ENCODE data around the gene ZNF500. TPM values are rescaled to one million over a fixed set of nuclear protein-coding genes. Genes with fewer than 3 reads are reported as not detected.

Gene ZNF500
- total RNA-seq, 2 experiments from 2014 or later: 10.9 to 12.8 TPM

- Mint-ChIP-seq H3K4me1 (ENCODE audit: low read depth) (no peaks in the 10 kb centered on the region), H3K27me3 (no peaks in the 10 kb centered on the region), H3K27ac (no peak overlapping the region), H3K9me3 (no peaks in the 10 kb centered on the region), H3K4me3 (no peak overlapping the region), H3K36me3 (ENCODE audit: low read depth) (no peaks in the 10 kb centered on the region)
- no peak for DNase-seq
- no peak for TF ChIP-seq CTCF (IDR thresholded peaks at IDR 0.05)
- POLR2A ChIA-PET: no interaction called here
- intact Hi-C loops (cut with micrococcal nuclease): no loop called here
- CTCF ChIA-PET: no interaction called here
- ATAC-seq: no peak
These were observed 13.3 kb upstream of the ZNF500 start for GRCh38 chr16:4780235-4780634.

- ChIA-PET POLR2A (interaction anchor here (1.0 kb wide), 1 partner anchor 21 kb away, joined by 3 read pairs; no protein-coding TSS in a partner anchor), CTCF (no interaction called here)
- H3K4me1 Mint-ChIP-seq (ENCODE audit: low read depth): no peaks in the 10 kb centered on the region
- H3K27ac Mint-ChIP-seq: no peak overlapping the region
- ATAC-seq (no peak), DNase-seq (no peak)
- TF ChIP-seq CTCF (IDR thresholded peaks at IDR 0.05): no peak
- no peaks in the 10 kb centered on the region for H3K9me3 Mint-ChIP-seq
- intact Hi-C loops (cut with micrococcal nuclease): no loop called here
- H3K36me3 Mint-ChIP-seq (ENCODE audit: low read depth): no peaks in the 10 kb centered on the region
- H3K27me3 Mint-ChIP-seq: no peaks in the 10 kb centered on the region
- no peak overlapping the region for H3K4me3 Mint-ChIP-seq
These were observed 11.1 kb upstream of the ZNF500 start for GRCh38 chr16:4778050-4778392.

- H3K27ac Mint-ChIP-seq: no peak overlapping the region
- H3K27me3 Mint-ChIP-seq: no peaks in the 10 kb centered on the region
- no peak for ATAC-seq
- no peak for DNase-seq
- no peak overlapping the region for H3K4me3 Mint-ChIP-seq
- no peaks in the 10 kb centered on the region for H3K9me3 Mint-ChIP-seq
- CTCF ChIA-PET: no interaction called here
- intact Hi-C loops (cut with micrococcal nuclease): no loop called here
- TF ChIP-seq CTCF (IDR thresholded peaks at IDR 0.05): no peak
- no peaks in the 10 kb centered on the region for H3K36me3 Mint-ChIP-seq (ENCODE audit: low read depth)
- no peaks in the 10 kb centered on the region for H3K4me1 Mint-ChIP-seq (ENCODE audit: low read depth)
- POLR2A ChIA-PET: interaction anchor here (1.0 kb wide), 1 partner anchor 22 kb away, joined by 3 read pairs; no protein-coding TSS in a partner anchor
These were observed 10.5 kb upstream of the ZNF500 start for GRCh38 chr16:4777339-4778049.

DNA sequence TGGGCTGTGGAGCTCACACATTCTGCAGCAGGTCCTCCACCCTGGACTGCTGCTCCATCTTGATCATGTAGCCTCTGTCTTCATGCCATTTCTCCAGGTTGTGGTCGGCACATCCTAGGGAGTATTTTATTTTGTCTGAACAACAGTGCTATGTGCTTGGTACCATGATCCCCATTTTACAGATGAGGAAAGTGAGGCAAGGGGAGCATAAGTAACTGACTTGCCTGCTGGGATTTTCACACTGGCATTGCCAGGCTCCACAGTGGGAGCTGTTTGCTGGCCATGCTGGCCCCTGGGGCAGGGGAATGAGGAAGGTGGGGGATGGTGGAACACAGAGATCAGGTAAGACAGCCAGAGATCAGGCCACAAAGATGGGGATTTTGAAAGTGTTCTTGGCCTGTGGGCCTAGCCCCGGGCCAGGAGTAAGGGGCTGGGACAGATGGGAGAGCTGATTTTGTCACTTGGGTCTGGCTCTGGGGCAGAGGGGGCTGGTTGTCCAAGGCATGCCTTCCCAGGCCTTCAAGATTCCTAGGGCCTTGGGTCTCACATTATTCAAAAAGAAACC is 9.3 kb upstream of the ZNF500 start:
- intact Hi-C loops (cut with micrococcal nuclease): no loop called here
- H3K27me3 Mint-ChIP-seq: no peaks in the 10 kb centered on the region
- no peaks in the 10 kb centered on the region for H3K4me1 Mint-ChIP-seq (ENCODE audit: low read depth)
- no peaks in the 10 kb centered on the region for H3K36me3 Mint-ChIP-seq (ENCODE audit: low read depth)
- no peak overlapping the region for H3K27ac Mint-ChIP-seq
- ChIA-PET CTCF (no interaction called here), POLR2A (no interaction called here)
- no peak for DNase-seq
- no peak overlapping the region for H3K4me3 Mint-ChIP-seq
- no peaks in the 10 kb centered on the region for H3K9me3 Mint-ChIP-seq
- TF ChIP-seq CTCF (IDR thresholded peaks at IDR 0.05): no peak
- ATAC-seq: no peak

- no peak overlapping the region for H3K4me3 Mint-ChIP-seq
- intact Hi-C loops (cut with micrococcal nuclease): no loop called here
- TF ChIP-seq CTCF (IDR thresholded peaks at IDR 0.05): no peak
These were observed 8.0 kb upstream of the ZNF500 start for GRCh38 chr16:4775005-4775404.

More at GRCh38 chr16:4775005-4775404, 8.0 kb upstream of the ZNF500 start:
- DNase-seq (no peak), ATAC-seq (no peak)
- Mint-ChIP-seq H3K4me1 (ENCODE audit: low read depth) (no peaks in the 10 kb centered on the region), H3K27me3 (no peaks in the 10 kb centered on the region), H3K27ac (no peak overlapping the region), H3K36me3 (ENCODE audit: low read depth) (no peaks in the 10 kb centered on the region), H3K9me3 (no peaks in the 10 kb centered on the region)
- ChIA-PET POLR2A (no interaction called here), CTCF (no interaction called here)

Measured in activated CD8-positive, alpha-beta T cell treated with anti-CD3 and anti-CD28 coated beads for 36 hours (primary cell).